ENCODE results near the gene NOL3.

GRCh38 chr16:67169011-67169451 lies 1.3 kb upstream of the NOL3 start:
- no peak for TF ChIP-seq POLR2A (IDR thresholded peaks at IDR 0.05)
- TF ChIP-seq CTCF (IDR thresholded peaks at IDR 0.05), result no peak
